Measurements from ENCODE around the gene GMIP. TPM values are rescaled to one million over a fixed set of nuclear protein-coding genes. Genes with fewer than 3 reads are reported as not detected.
"Not testable (repeated sequence)": the region's sequence is repeated elsewhere in the genome, so short reads cannot be mapped to it uniquely, and the experiment has no call there.

Gene GMIP
- total RNA-seq, 1 donor from 2014 or later = 3.2 TPM

GRCh38 chr19:19618219-19619051 is 25.0 kb downstream of the GMIP start, which contains the start of gene PBX4:
Gene PBX4 (minus strand): TSS chr19:19618687. CDS start chr19:19618629, 58 bp downstream.
- no peaks in the 10 kb centered on the region for H3K27me3 ChIP-seq (ENCODE audit: control insufficient read depth, insufficient read depth, low read length)
- TF ChIP-seq CTCF (IDR thresholded peaks at IDR 0.05; ENCODE audit: insufficient read depth, low read length, severe bottlenecking) = no peak
- H3K36me3 ChIP-seq (ENCODE audit: control insufficient read depth, insufficient read depth, low read length) = peaks cover under 1% of the 10 kb centered on the region
- peak within 1 kb of the TSS; percentile 41 for H3K4me3 ChIP-seq (ENCODE audit: low read depth, low read length)
- FAIRE-seq (no peak), DNase-seq (ENCODE audit: low read depth) (peak; percentile 71)

- Histone ChIP-seq H3K4me3 (ENCODE audit: low read depth, low read length) (no peak overlapping the region), H3K27me3 (ENCODE audit: control insufficient read depth, insufficient read depth, low read length) (no peaks in the 10 kb centered on the region), H3K36me3 (ENCODE audit: control insufficient read depth, insufficient read depth, low read length) (no peaks in the 10 kb centered on the region)
- TF ChIP-seq CTCF (IDR thresholded peaks at IDR 0.05; ENCODE audit: insufficient read depth, low read length, severe bottlenecking) = no peak
- DNase-seq (ENCODE audit: low read depth) (peak; percentile 48), FAIRE-seq (no peak)
Measured at GRCh38 chr19:19615086-19615485, 28.4 kb downstream of the GMIP start.

GRCh38 chr19:19613506-19613905 is 30.0 kb downstream of the GMIP start:
- Histone ChIP-seq H3K27me3 (ENCODE audit: control insufficient read depth, insufficient read depth, low read length) (no peaks in the 10 kb centered on the region), H3K4me3 (ENCODE audit: low read depth, low read length) (no peak overlapping the region), H3K36me3 (ENCODE audit: control insufficient read depth, insufficient read depth, low read length) (no peaks in the 10 kb centered on the region)
- FAIRE-seq = peak; percentile 7
- peak; percentile 42 for DNase-seq (ENCODE audit: low read depth)
- TF ChIP-seq CTCF (IDR thresholded peaks at IDR 0.05; ENCODE audit: insufficient read depth, low read length, severe bottlenecking) = no peak

- Histone ChIP-seq H3K36me3 (ENCODE audit: control insufficient read depth, insufficient read depth, low read length) (no peaks in the 10 kb centered on the region), H3K4me3 (ENCODE audit: low read depth, low read length) (no peak overlapping the region), H3K27me3 (ENCODE audit: control insufficient read depth, insufficient read depth, low read length) (no peaks in the 10 kb centered on the region)
- no peak for FAIRE-seq
- DNase-seq (ENCODE audit: low read depth) = no peak
- no peak for TF ChIP-seq CTCF (IDR thresholded peaks at IDR 0.05; ENCODE audit: insufficient read depth, low read length, severe bottlenecking)
Measured at GRCh38 chr19:19610376-19611202, 32.9 kb downstream of the GMIP start.

GRCh38 chr19:19606686-19607085 is 36.8 kb downstream of the GMIP start:
- H3K4me3 ChIP-seq (ENCODE audit: low read depth, low read length); FAIRE-seq; H3K36me3 ChIP-seq (ENCODE audit: control insufficient read depth, insufficient read depth, low read length); DNase-seq (ENCODE audit: low read depth); H3K27me3 ChIP-seq (ENCODE audit: control insufficient read depth, insufficient read depth, low read length): not testable (repeated sequence)

GRCh38 chr19:19606021-19606420 is 37.4 kb downstream of the GMIP start:
- no peaks in the 10 kb centered on the region for H3K27me3 ChIP-seq (ENCODE audit: control insufficient read depth, insufficient read depth, low read length)
- H3K36me3 ChIP-seq (ENCODE audit: control insufficient read depth, insufficient read depth, low read length) = no peaks in the 10 kb centered on the region
- no peak overlapping the region for H3K4me3 ChIP-seq (ENCODE audit: low read depth, low read length)
- FAIRE-seq = peak; percentile 96
- TF ChIP-seq CTCF (IDR thresholded peaks at IDR 0.05; ENCODE audit: insufficient read depth, low read length, severe bottlenecking) = no peak
- DNase-seq (ENCODE audit: low read depth) = peak; percentile 95

Measured in bronchial epithelial cell (primary cell).